HG02763 (cell line): Measurements from ENCODE around the gene JSRP1.

Experiments used
- ATAC-seq: cut with Tn5 transposase; IDR thresholded peaks from one replicate; pipeline ENCODE4 v1.9.1; 2021; ENCODE audit warnings: mild to moderate bottlenecking, moderate library complexity; ENCODE audit not compliant: unreplicated experiment

The JSRP1 gene

GRCh38 chr19:2255982-2256685, at the start of gene JSRP1:
Gene JSRP1, minus strand, starts transcription at chr19:2256417. Its CDS starts 1,103 bp downstream, at chr19:2255314.
- ATAC-seq: no peak

- no peak for ATAC-seq
Observed at GRCh38 chr19:2305452-2306280, 49.4 kb upstream of the JSRP1 start.

GRCh38 chr19:2303211-2303798, 47.1 kb upstream of the JSRP1 start:
- no peak for ATAC-seq

- ATAC-seq: no peak
Observed at GRCh38 chr19:2302319-2303210, 46.3 kb upstream of the JSRP1 start.

GRCh38 chr19:2300533-2300932, 44.3 kb upstream of the JSRP1 start:
- ATAC-seq: no peak

- no peak for ATAC-seq
Observed at GRCh38 chr19:2296141-2296540, 39.9 kb upstream of the JSRP1 start.

GRCh38 chr19:2294687-2295335, 38.6 kb upstream of the JSRP1 start:
- ATAC-seq: no peak

GRCh38 chr19:2291185-2291751, 35.1 kb upstream of the JSRP1 start:
- ATAC-seq: no peak

GRCh38 chr19:2290441-2291184, 34.4 kb upstream of the JSRP1 start:
- no peak for ATAC-seq

- no peak for ATAC-seq
Observed at GRCh38 chr19:2289714-2290435, 33.7 kb upstream of the JSRP1 start.

GRCh38 chr19:2288818-2289713, 32.8 kb upstream of the JSRP1 start:
- no peak for ATAC-seq

GRCh38 chr19:2288338-2288817, 32.2 kb upstream of the JSRP1 start:
- no peak for ATAC-seq

- ATAC-seq: no peak
Observed at GRCh38 chr19:2287585-2288337, 31.5 kb upstream of the JSRP1 start.

- ATAC-seq: no peak
Observed at GRCh38 chr19:2286402-2287140, 30.4 kb upstream of the JSRP1 start.

GRCh38 chr19:2283835-2284507, 27.8 kb upstream of the JSRP1 start:
- no peak for ATAC-seq

GRCh38 chr19:2282862-2283237, 26.6 kb upstream of the JSRP1 start:
- no peak for ATAC-seq
